SKM-1 (cell line): Measurements from ENCODE around the gene C16orf74.
A peak's percentile ranks its signal among the peaks of the same experiment; 100 is the strongest.

Experiments used
- DNase-seq: peaks from one replicate; lab custom pipeline; 2025; ENCODE audit not compliant: unreplicated experiment; lab: John Stamatoyannopoulos, UW

The C16orf74 gene

DNA sequence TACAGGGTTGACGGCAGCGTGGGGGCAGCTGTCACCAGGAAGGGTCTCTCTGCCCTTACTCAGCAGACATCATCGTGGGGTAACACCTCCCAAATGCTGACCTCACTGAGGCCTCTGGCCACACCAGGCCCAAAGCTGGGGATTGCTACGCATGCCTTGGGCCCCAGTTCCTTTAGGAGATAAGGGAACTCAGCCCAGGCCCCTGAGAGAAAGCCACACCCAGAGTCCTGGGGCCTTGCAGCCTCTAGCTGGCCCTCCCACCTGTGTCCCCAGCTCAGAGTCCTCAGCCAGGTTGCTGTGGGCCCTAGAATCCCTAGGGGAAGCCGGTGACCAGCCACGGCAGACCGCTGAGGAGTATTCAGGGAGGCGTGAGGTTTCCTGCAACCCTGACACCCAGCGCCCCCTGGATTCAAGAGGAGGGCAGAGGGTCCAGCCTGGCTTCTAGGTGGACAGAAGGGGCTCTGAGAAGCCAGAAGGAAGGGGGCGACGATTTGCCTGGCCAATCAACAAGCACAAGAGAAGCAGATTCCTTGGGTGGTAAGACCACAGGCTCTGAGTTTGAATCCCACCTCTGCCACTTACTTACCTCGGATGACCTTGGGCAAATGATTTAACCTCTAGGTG is 51.8 kb downstream of the C16orf74 start:
- DNase-seq = no peak

- no peak for DNase-seq
Observed at GRCh38 chr16:85698459-85698891, 52.4 kb downstream of the C16orf74 start.

GRCh38 chr16:85697431-85697830 is 53.5 kb downstream of the C16orf74 start:
- DNase-seq = no peak

- no peak for DNase-seq
Observed at GRCh38 chr16:85696781-85697180, 54.1 kb downstream of the C16orf74 start.

DNA sequence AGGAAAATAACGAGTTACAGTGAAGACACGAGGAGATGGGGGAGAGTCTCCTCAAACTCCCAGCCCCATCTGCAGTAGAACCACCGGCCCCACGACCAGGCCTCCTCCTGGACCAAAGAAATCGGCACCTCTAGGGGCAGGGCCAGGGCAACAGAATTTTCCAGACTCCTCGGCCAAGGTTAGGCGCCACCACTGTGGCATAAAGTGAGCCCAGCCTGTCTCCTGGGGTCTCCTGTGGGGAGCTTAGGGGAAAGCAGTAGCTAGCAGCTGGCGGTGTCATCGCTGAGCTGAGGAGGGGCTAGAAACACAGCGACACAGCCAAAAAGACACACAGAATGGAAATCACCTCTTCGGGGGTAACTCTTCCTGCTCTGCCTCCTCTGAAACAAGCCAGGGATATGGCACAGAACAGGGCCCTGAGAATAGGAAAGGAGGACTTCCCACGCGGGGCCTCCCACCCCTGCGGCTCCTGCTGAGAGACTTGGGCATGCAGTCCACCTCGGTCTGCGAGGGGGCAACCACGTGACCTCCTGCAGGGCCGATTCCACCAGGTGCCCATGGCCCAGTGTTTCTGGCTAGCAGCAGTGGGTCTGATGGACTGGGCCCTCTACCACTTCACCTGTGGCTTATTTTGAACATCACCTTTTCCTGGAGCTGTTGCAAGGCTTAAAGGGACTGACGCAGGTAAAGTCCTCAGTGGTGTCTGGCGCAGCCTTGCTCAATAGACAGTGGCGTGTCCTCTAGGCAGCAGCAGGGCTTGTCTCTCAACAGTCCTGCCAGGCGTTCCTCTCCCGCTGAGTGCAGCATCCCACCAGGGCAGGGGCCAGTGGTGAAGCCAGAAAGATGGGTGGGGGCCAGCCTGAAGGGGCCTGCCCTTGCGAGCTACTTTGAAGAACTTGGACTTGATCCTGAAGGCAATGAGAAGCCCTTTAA is 55.4 kb downstream of the C16orf74 start:
- DNase-seq = no peak

DNA sequence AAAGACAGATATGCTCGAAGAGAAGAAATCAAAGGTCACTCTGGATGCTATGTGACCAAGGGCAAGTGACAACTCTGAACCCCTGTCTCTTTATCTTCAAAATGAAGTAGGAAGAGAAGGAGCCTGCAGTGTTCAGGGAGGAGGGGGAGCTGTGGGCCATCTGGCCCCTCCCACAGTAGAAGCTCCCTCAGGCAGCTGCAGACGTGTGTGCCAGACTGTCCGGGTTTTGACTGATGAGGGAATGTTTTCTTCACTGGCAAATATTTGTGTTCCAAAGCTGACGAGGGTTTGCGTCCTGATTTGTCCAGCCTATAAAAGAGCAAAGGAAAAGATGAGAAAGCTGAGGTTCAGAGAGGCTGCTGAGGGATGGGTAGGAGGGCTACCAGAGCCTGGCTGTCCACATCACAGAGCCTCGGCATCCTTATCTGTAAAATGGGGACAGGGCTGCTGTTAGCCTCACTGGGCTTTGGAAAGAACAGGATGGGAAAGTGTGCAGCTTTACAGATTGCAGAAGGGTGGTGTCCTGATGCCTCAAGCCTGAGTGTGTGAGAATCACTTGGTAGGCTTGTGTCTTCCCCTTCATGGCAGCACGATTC is 60.3 kb downstream of the C16orf74 start:
- DNase-seq = no peak

DNA sequence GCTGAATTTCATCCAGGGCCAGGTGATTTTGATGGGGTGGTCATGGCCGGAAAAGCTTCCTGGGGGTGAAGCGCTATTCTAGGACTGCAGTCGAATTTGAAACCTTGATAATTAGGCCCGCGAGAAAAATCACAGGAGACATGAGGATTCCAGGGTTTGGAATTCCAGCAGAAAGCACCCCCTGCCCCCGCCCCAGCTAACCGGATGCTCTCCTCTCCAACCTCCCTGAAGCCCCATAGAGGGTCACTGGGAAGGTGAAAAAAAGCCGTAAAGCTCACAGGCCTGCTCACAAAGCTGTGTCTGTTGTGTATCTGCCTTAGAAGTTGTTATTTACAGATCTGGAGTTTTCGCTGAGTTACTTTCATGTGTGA is 61.0 kb downstream of the C16orf74 start:
- no peak for DNase-seq

DNA sequence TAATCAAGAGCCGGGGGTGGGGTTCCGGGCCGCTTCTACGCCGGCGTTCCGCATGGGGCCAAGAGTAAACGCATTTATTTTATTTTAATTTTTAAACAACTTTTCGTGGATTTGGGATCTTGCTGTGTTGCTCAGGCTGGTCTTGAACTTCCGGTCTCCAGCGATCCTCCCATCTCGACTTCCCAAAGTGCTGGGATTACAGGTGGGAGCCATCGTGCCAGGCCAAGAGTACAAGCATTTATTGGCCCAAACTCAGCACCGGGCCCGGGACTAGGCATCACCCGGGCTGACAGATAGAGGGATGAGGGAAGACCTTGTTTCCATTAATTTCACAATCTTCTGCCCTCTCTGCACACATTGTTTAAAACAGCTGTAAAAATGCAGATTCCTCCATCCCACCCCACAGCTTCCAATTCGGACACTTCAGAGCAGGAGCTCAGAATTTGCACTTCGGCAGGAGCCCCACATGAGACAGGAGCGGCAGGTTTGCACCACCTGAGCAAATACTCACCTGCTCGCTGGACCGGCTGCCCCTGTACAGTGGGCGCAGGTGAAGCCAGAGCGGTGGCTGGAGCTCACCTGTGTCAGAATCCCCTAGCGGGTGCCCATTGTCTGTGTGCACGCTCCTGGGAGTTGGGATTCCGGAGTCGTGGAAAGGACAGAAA is 61.5 kb downstream of the C16orf74 start:
- no peak for DNase-seq

DNA sequence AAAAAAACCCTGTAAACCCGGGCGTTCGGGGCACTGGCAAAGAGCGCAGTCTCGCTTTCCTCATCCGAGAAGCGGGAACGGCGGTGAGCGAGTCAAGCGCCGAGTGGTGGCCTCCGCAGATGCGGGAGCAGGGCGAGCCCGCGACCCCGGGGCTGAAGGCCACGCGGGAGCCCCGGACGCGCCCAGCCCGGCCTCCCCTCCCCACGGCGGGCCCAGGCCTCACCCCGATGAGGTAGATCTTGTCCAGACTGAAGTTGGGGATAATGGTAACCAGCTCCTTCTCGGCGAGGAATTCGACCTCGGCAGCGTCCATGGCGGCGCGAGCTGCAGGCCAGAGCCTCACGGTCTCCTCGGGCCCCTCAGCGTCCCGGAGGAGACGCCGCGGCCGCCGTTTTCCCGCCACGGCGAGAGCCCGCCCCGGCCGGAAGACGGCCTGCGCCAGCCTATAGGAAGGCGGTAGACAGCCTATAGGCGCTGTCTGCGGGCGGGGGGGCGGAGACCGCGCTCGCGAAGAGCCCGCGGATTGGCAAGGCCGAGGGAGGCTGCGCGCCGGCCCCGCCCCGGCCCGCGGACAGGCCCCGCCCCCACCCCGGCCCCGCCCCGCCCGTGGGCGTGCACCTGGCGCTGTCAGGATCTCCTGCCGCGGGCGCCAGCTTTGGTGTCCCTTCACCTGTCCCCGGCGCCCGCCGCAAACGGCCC is 62.2 kb downstream of the C16orf74 start, which contains the start of gene GINS2:
GINS2 (minus strand) TSS at position 369 of the 699 bp plus-strand sequence; CDS start at position 313, 56 bp downstream.
- peak; percentile 75 for DNase-seq

DNA sequence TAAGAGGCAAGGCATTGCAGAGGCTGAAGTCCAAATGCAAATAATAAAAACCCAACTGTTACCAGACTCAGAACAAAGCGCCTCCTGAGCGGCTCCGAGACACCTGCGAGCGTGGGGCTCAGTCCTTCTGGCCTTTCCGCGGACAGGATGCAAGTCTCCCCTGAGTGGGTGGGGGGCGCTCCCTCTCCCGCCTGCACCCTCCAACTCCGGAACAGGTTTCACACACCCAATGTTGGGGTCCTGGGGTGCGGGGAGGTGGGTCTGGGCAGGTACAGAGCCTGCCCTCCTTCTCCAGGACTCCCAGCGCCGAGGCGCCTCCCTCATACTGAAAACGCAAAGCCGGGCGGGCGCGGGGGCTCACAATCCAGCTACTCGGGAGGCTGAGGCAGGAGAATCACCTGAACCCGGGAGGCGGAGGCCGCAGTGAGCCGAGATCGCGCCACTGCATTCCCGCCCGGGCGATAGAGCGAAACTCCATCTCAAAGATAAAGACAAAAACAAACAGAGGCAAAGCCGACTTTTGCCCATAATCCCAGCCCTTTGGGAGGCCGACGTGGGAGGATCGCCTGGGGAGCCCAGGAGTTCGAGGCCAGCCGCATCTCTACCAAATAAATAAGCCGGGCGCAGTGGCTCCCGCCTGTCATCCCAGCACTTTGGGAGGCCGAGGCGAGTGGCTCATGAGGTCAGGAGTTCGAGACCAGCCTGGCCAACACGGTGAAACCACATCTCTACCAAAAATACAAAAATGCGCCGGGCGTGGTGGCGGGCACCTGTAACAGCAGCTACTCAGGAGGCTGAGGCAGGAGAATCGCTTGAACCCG is 63.0 kb downstream of the C16orf74 start:
- no peak for DNase-seq

DNA sequence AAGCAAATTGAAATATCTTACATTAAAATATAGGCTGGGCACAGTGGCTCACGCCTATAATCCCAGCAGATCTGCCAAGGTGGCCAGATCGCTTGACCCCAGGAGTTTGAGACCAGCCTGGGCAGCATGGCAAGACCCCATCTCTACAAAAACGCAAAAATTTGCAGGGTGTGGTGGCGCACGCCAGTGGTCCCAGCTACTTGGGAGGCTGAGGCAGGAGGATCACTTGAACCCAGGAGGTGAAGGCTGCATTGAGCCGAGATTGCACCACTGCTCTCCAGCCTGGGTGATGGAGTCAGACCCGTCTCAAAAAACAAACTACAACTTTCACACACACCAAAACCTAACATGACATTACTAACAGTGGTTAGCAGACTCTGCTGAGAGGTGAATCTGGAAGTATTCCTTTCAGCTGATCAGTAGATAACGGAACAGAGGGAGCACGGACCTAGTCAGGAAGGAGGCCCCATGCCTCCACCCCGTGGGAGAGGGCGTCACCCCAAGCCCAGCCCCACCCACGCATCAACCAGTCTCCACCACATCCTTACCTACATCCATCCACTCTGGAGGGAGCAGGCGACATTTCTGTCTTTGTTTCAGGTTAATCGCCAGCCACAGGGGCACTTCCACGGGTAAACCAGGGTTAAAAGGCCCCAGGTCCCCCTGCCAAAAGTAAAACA is 63.8 kb downstream of the C16orf74 start:
- no peak for DNase-seq

DNA sequence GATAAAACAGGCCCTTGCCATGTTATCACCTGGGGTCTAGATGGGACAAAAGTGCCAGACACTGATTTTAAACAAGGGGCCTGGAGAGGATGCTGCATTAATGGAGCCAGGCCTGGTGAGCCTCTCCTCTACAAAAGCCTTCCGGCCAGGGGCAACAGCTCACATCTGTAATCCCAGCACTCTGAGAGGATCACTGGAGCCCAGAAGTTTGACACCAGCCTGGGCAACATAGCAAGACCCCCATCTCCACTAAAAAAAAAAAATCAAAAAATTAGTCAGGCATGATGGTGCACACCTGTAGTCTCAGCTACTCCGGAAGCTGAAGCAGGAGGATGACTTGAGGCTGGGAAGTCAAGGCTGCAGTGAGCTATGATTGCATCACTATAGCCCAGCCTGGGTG is 65.6 kb downstream of the C16orf74 start:
- DNase-seq = no peak

GRCh38 chr16:85683363-85683762 is 67.5 kb downstream of the C16orf74 start:
- DNase-seq = no peak

DNA sequence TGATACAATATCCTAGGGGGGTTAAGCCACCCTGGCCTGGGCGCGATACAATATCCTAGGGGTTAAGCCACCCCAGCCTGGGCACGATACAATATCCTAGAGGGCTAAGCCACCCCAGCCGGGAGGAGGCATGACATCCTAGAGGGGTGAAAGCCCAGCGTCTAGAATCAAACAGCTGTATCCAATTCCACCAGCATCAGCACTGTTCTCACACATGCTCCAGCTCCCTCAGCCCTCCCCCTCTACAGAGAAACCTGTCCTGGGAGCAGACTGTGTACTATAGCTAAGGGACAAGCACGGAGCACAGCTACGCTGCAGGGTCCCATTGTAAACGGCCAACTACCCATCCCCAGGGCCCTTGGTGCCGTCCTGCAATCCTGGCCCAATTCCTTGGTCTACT is 68.4 kb downstream of the C16orf74 start:
- no peak for DNase-seq

GRCh38 chr16:85681255-85681654 is 69.6 kb downstream of the C16orf74 start:
- DNase-seq = no peak

DNA sequence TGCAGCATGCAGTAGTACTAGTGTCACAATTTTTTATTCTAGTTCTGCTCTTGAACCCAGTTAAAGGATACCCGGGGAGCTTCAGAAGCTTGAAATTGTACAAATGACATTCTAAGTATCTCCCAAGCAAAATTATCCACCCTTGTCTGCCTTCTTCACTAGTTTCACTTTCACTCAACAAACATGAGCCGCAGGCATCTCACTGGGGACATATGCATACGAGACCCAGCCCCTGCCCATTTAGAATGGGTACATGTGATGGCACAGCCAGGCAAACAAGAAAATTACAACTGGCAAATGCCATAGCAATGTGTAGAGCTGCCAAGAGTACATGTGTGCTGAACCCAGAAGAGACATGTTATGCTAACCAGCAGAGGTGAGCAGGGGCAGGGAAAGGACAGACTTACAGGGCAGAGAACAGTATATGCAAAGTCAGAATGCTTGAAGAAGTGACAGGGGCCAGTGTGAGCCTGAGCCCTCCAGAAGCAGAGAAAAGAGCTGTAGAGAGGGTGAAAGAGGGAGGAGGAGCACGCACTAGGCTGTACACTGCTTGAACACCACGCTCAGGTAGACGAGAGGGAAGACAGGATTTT is 70.4 kb downstream of the C16orf74 start:
- no peak for DNase-seq

DNA sequence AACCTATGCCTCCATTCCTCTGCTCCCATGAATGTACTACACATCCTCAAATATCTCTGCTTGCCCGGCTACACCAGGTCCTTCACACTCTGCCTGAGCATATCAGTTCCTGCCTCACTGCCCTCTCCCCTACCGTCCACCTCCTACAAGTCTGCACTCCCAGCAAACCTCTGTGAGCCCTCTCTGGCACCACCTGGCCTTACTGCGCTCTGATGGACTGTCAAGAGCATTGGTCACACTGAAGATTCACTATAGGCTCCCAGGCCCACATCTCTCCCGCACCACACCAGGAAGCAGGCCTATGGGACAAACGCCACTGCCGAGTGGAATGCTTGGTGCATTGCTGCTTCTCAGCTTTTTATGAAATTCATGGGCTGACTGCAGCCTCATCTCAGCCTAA is 71.0 kb downstream of the C16orf74 start:
- DNase-seq = no peak

DNA sequence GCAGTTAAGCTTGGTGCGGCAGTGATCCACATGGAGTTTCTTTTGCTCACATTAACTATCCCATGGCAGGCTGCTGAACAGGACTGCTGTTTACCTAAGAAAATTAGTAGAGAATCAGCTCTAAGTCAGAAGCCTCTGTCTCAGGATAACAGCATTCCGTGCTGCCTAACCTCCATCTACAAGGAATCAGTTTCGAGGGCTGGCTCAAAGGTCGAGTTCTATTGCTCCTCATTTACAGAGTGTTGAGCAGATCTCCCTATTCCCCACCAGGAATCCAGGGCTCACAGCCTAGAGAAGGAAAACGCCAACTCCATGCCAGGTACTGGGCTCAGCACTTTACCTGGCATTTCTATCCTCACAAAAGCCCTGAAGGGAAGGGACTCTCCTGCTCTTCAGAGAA is 72.1 kb downstream of the C16orf74 start:
- DNase-seq = no peak

DNA sequence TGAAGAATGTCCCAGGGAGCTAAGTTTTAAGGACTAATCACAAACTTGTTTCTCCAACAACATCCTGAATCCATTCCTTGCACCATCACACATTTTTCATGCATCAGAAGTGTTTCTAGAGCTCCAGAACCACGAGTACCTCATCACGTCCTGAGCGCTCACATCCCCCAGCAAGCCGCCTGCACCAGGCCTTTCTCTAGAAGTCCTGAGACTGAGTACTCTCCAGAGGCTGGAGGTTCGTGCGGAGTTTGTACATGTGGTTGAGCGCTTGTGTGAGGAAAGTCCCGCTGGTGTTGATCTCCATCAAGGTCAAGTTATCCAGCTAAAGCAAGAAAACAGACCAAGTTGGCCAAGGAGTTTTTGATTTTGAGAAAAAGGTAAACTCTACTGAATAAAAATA is 72.9 kb downstream of the C16orf74 start:
- no peak for DNase-seq
